Central memory CD8-positive, alpha-beta T cell (primary cell): ENCODE results near the gene ARHGAP15.

Source experiments
- ATAC-seq: fragments of 150-1000 bp; cut with Tn5 transposase; replicated peaks from 2 replicates; pipeline ENCODE4 v1.10.0; 2022; ENCODE audit warnings: mild to moderate bottlenecking, moderate FRiP score, moderate number of reproducible peaks; ENCODE audit not compliant: poor library complexity, severe bottlenecking; ENCODE audit errors: extremely low read depth
- DNase-seq, 2 donors: peaks; one replicate each; pipeline ENCODE4 v3.0.0; 2021; ENCODE audit warnings: low spot score in 2 of 2
- H3K27ac Mint-ChIP-seq: one replicate; pipeline ENCODE4 v1.8.0; 2022; ENCODE audit warnings: low read depth, mild to moderate bottlenecking, moderate library complexity, mixed read lengths
- H3K27me3 Mint-ChIP-seq: one replicate; pipeline ENCODE4 v1.8.0; 2022; ENCODE audit warnings: mixed read lengths
- H3K36me3 Mint-ChIP-seq: one replicate; pipeline ENCODE4 v1.8.0; 2022; ENCODE audit warnings: mild to moderate bottlenecking, moderate library complexity, mixed read lengths; ENCODE audit not compliant: insufficient read depth
- H3K4me1 Mint-ChIP-seq: one replicate; pipeline ENCODE4 v1.8.0; 2022; ENCODE audit warnings: mixed read lengths
- H3K4me3 Mint-ChIP-seq: one replicate; pipeline ENCODE4 v1.8.0; 2022; ENCODE audit warnings: mild to moderate bottlenecking, moderate library complexity, mixed read lengths
- H3K9me3 Mint-ChIP-seq: one replicate; pipeline ENCODE4 v1.8.0; 2022; ENCODE audit warnings: mixed read lengths

Gene ARHGAP15

DNA sequence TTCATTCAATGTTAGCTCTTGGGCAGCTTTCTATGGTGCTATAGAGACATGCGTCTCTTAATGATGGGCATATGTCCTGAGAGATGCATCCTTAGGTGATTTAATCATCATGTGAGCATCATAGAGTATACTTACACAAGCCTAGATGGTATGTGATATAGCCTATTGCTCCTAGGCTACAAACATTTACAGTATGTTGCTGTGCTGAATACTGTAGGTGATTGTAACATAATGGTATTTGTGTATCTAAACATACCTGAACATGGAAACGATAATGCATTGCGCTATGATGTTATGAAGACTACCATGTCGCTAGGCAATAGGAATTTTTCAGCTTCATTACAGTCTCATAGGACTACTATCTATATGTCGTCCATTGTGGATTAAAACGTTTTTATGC is 89.4 kb downstream of the ARHGAP15 start:
- ATAC-seq (no peak), DNase-seq (no peak)
- no peak overlapping the region for H3K27ac Mint-ChIP-seq
- H3K36me3 Mint-ChIP-seq, result peaks cover 12% of the 10 kb centered on the region
- no peaks in the 10 kb centered on the region for H3K9me3 Mint-ChIP-seq
- no peak overlapping the region for H3K4me3 Mint-ChIP-seq
- peaks cover 52% of the 10 kb centered on the region for H3K4me1 Mint-ChIP-seq
- no peaks in the 10 kb centered on the region for H3K27me3 Mint-ChIP-seq

DNA sequence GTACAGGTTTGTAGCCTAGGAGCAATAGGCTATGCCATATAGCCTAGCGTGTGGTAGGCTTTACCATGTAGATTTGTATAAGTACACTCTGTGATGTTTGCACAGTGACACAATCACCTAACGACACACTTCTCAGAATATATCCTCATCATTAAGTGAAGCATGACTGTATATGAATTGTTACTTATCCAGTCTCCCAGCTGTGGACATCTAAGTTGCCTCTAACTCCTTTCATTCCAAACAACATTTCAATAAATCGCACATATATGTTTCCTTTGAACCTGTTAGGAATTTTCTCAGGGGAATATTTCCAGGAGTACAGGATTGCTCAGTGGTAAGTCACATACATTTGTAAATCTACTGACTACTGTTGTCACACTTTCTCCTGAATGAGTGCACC is 90.0 kb downstream of the ARHGAP15 start:
- H3K9me3 Mint-ChIP-seq, result no peaks in the 10 kb centered on the region
- H3K27me3 Mint-ChIP-seq, result no peaks in the 10 kb centered on the region
- H3K4me3 Mint-ChIP-seq, result no peak overlapping the region
- peaks cover 56% of the 10 kb centered on the region for H3K4me1 Mint-ChIP-seq
- DNase-seq (no peak), ATAC-seq (no peak)
- H3K36me3 Mint-ChIP-seq, result peaks cover 16% of the 10 kb centered on the region
- no peak overlapping the region for H3K27ac Mint-ChIP-seq

DNA sequence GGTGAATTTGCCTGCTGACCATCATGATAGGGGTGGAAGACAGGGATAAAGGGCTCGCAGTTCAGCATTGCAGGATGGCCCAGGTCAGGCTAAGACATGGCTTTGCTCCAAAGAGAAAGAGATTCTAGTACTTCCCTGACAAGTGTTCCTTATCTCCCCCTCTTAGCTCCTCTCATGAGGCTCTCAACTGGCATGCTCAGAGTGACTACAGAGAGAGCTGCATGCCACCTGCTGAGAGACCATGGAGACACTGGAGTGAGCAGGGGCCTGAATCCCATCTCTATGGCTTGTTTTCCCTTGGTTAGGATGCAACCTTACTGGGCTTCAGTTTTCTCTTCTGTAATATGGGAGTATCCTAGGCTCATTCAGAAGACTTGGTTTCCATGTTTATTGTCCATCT is 94.3 kb downstream of the ARHGAP15 start:
- DNase-seq (no peak), ATAC-seq (no peak)
- H3K27me3 Mint-ChIP-seq, result no peaks in the 10 kb centered on the region
- peaks cover 7% of the 10 kb centered on the region for H3K36me3 Mint-ChIP-seq
- H3K4me1 Mint-ChIP-seq, result peaks cover 41% of the 10 kb centered on the region
- H3K27ac Mint-ChIP-seq, result no peak overlapping the region
- no peaks in the 10 kb centered on the region for H3K9me3 Mint-ChIP-seq
- no peak overlapping the region for H3K4me3 Mint-ChIP-seq

DNA sequence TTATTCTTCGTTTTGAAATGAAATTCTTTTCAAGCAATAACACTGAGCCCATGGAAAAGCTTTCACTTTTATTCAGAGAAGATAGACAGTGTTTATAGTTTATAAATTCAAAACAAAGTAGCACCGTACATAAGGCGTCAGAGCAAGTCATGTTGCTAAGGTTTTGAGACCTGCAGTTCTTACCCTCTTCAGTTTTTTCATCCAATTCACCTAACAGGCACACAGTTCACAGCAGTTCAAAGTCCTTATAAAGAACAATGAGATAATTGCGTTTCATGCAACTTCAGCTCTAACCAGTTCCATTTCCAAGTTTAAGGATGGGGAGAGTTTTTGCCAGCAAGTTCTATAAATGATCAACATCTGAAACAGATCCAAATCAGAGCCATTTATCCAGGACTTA is 96.7 kb downstream of the ARHGAP15 start:
- ATAC-seq (no peak), DNase-seq (no peak)
- Mint-ChIP-seq H3K9me3 (no peaks in the 10 kb centered on the region), H3K36me3 (peaks cover 14% of the 10 kb centered on the region), H3K4me1 (peaks cover 45% of the 10 kb centered on the region), H3K4me3 (no peak overlapping the region), H3K27ac (no peak overlapping the region), H3K27me3 (no peaks in the 10 kb centered on the region)

DNA sequence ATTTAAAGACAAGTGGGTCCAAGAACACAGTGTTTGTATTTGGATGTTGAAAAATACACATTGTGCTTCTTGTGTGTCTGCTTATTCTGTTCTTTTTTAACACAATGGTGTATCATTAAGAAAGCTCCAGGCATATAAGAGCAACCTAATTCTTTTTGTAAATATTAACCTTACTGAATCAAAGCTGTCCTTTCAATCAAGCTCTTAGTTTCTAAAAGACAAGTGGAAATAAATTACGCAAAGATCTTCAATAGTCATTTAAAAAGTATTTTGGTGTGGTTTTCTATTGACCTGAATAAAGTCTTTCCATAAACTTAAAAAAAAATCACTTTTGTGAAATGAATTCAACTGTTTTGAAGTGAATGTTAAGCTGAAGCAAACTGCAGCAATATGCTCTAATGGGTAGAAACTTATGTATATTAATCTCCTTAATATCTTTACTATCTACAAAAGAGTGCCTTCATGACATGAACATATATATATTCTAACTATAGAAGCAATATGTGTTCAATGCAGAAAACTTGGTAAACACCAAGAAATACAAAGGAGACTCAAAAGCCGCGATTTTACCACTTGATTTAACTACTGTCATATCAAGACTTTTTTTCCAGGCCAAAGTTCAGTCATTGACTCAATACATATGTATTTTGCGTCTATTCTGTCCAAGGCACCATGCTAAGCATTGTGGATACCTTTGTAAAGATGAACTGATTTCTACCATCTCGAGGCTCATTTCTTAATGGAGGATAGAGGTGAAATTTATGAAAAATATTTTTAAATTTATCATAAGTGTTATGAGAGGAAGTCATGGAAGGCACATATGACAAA is 97.7 kb downstream of the ARHGAP15 start:
- no peak for DNase-seq
- no peak overlapping the region for H3K27ac Mint-ChIP-seq
- H3K4me1 Mint-ChIP-seq, result peaks cover 46% of the 10 kb centered on the region
- H3K36me3 Mint-ChIP-seq, result peaks cover 17% of the 10 kb centered on the region
- H3K9me3 Mint-ChIP-seq, result no peaks in the 10 kb centered on the region
- no peaks in the 10 kb centered on the region for H3K27me3 Mint-ChIP-seq
- no peak overlapping the region for H3K4me3 Mint-ChIP-seq
- no peak for ATAC-seq

DNA sequence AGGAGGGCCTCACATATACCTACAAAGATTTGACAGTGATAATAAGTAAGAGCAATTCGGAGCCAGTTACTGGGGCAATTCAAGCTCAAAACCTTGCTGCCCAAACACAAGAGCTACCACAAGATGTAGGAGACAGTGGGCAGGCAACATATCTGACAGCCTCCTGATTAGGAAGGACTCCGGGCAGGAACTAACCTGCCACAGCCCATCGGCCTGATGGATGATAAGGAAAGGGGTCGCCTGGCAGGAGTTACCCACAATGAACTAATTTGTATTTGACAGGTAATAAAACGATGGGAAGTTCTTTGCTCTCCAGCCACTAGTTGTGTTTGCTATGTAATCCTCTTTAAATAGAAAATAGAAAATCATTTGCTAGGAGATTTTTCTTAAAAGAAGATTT is 100.2 kb downstream of the ARHGAP15 start:
- Mint-ChIP-seq H3K36me3 (peaks cover 18% of the 10 kb centered on the region), H3K9me3 (no peaks in the 10 kb centered on the region), H3K27me3 (no peaks in the 10 kb centered on the region), H3K4me1 (peaks cover 26% of the 10 kb centered on the region), H3K27ac (peak overlapping the region; percentile 46), H3K4me3 (no peak overlapping the region)
- ATAC-seq (no peak), DNase-seq (no peak)

DNA sequence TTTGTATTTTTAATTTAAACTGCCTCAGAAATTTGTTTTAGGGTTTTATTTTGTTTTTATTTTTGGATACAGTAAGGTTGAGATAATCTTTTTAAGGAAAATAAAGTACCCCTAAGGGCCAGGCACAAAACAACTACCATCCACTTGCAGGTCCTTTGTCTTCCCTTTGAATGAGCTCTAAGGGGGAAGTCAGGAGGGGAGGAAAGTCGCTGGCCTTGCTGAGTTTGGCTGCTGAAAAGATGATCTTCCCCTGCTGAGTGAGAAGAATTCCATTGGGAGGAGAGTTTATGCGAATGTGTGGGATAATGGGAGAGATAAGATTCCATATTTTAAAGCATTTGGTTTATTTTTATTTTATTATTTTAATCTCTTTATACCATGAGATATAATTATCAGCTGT is 100.7 kb downstream of the ARHGAP15 start:
- Mint-ChIP-seq H3K4me1 (peaks cover 26% of the 10 kb centered on the region), H3K36me3 (peaks cover 19% of the 10 kb centered on the region), H3K4me3 (no peak overlapping the region), H3K27me3 (no peaks in the 10 kb centered on the region), H3K9me3 (no peaks in the 10 kb centered on the region), H3K27ac (peak overlapping the region; percentile 46)
- ATAC-seq (no peak), DNase-seq (no peak)

GRCh38 chr2:143230506-143231253 is 101.5 kb downstream of the ARHGAP15 start:
- no peak overlapping the region for H3K27ac Mint-ChIP-seq
- peaks cover 19% of the 10 kb centered on the region for H3K36me3 Mint-ChIP-seq
- no peak for ATAC-seq
- DNase-seq, result no peak
- no peaks in the 10 kb centered on the region for H3K9me3 Mint-ChIP-seq
- H3K4me1 Mint-ChIP-seq, result peaks cover 33% of the 10 kb centered on the region
- H3K4me3 Mint-ChIP-seq, result no peak overlapping the region
- no peaks in the 10 kb centered on the region for H3K27me3 Mint-ChIP-seq

DNA sequence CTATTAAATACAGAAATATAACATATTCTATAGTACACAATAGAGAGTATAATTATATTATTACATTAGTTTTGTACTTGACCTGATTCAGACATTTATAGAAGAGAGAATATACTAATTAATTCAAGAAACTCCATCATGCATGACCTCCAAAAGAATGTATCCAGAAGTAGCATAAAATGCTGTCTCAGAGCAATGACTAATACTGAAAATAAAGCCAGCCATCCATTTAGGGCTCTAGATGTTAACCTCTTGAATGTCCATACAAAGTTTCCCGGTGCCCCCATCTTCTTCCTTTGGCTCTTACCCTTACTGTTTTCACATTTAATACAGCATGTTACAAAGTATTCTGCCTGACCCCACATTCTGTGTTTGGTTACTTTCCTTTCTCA is 102.0 kb downstream of the ARHGAP15 start:
- Mint-ChIP-seq H3K9me3 (no peaks in the 10 kb centered on the region), H3K27ac (no peak overlapping the region), H3K4me3 (no peak overlapping the region), H3K27me3 (no peaks in the 10 kb centered on the region), H3K4me1 (peaks cover 33% of the 10 kb centered on the region), H3K36me3 (peaks cover 20% of the 10 kb centered on the region)
- ATAC-seq, result no peak
- no peak for DNase-seq

- no peak for ATAC-seq
- Mint-ChIP-seq H3K27me3 (no peaks in the 10 kb centered on the region), H3K4me1 (peaks cover 45% of the 10 kb centered on the region), H3K36me3 (peaks cover 24% of the 10 kb centered on the region), H3K27ac (no peak overlapping the region), H3K4me3 (no peak overlapping the region), H3K9me3 (no peaks in the 10 kb centered on the region)
- DNase-seq, result no peak
Measured at GRCh38 chr2:143237146-143237777, 108.0 kb downstream of the ARHGAP15 start.

- no peaks in the 10 kb centered on the region for H3K9me3 Mint-ChIP-seq
- no peak for ATAC-seq
- H3K27me3 Mint-ChIP-seq, result no peaks in the 10 kb centered on the region
- no peak for DNase-seq
- no peak overlapping the region for H3K4me3 Mint-ChIP-seq
- H3K4me1 Mint-ChIP-seq, result peaks cover 30% of the 10 kb centered on the region
- peaks cover 15% of the 10 kb centered on the region for H3K36me3 Mint-ChIP-seq
- H3K27ac Mint-ChIP-seq, result peak overlapping the region; percentile 41
Measured at GRCh38 chr2:143241403-143242088, 112.3 kb downstream of the ARHGAP15 start.

DNA sequence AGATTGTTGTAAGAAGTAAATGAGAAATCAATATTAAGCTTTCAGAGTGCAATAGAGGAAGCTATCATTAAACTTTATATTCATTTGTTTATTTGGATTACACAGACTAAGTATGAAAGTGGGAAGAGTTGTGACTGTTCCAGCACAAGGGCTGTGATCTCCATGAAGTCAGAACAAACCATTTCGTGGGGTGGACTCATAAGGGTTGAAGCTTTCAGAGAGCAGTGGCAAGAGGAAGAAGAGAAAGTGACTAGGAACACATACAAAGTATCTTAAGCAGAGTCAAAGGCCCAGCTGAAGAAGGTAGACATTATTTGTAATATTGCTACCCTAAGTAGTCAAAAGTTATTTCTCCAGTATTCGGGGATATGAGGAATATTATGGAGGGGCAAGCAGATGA is 117.0 kb downstream of the ARHGAP15 start:
- Mint-ChIP-seq H3K9me3 (no peaks in the 10 kb centered on the region), H3K36me3 (peaks cover 9% of the 10 kb centered on the region), H3K27ac (no peak overlapping the region), H3K4me1 (peaks cover 21% of the 10 kb centered on the region), H3K4me3 (no peak overlapping the region), H3K27me3 (no peaks in the 10 kb centered on the region)
- ATAC-seq (no peak), DNase-seq (no peak)
